Inflammatory macrophage (primary cell): ENCODE results near the gene ACBD5.
"Not testable (repeated sequence)": the region's sequence is repeated elsewhere in the genome, so short reads cannot be mapped to it uniquely, and the experiment has no call there.

ENCODE experiments used
- DNase-seq, 2 donors: peaks; one replicate each; pipeline ENCODE4 v3.0.0-alpha.2; 2020 to 2022

The ACBD5 gene

GRCh38 chr10:27237531-27237930 lies 3.1 kb downstream of the ACBD5 start:
- DNase-seq = not testable (repeated sequence)

DNA sequence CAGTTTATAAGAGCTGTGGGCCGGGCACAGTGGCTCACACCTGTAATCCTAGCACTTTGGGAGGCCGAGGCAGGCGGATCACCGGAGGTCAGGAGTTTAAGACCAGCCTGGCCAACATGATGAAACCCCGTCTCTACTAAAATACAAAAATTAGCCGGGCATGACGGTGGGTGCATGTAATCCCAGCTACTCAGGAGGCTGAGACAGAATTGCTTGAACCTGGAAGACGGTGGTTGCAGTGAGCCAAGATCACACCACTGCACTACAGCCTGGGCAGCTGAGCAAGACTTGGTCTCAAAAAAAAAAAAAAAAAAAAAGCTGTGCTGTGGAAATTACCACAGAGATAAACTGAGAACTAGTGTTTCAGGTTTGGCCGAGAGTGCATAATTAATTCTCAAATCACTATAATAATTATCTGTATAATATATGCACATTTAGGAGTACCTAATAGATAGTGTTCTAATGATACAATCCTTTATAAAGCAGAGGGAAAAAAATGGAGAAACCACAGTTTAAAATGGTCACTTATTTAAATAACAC lies 3.9 kb downstream of the ACBD5 start:
- DNase-seq = not testable (repeated sequence)

DNA sequence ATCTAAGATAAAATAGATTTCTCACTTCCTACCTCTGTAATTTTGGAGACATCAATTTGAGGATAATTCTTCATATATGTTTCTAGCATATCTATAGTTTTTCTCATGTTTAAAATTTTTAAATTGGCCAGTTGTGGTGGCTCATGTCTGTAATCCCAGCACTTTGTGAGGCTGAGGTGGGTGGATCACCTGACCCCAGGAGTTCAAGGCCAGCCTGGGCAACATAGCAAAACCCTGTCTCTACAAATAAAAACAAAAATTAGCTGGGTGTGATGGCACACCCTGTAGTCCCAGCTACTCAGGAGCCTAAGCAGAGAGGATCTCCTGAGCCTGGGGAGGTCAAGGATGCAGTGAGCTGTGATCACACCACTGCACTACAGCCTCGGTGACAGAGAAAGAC lies 4.9 kb downstream of the ACBD5 start:
- no peak for DNase-seq

GRCh38 chr10:27230022-27230421 lies 10.6 kb downstream of the ACBD5 start:
- no peak for DNase-seq

DNA sequence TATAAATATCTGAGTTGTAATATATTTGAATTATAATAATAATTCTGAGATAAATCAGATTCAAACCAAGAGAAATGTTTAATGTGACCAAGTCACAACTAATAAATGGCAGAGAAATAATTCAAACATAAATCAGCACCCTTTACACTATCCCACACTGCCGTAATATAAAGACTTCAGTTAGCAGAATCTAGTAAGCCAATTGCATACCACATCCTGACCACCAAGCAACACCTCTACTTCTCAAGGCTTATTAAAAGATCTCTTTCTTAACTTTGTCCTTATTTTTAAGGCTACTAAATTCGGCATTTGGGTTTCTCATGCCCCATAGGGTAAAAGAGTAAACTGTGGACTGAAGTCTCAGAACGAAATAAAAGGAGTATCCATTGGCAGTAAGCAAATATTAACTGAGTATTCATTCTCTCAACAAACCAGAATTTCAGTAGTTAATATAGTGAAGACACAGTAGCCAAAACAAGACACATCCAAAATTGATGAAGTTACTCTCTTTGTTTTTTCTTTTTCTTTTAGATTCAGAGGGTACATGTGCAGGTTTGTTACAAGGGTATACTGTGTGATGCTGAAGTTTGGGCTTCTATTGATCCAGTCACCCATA lies 14.8 kb downstream of the ACBD5 start:
- no peak for DNase-seq

DNA sequence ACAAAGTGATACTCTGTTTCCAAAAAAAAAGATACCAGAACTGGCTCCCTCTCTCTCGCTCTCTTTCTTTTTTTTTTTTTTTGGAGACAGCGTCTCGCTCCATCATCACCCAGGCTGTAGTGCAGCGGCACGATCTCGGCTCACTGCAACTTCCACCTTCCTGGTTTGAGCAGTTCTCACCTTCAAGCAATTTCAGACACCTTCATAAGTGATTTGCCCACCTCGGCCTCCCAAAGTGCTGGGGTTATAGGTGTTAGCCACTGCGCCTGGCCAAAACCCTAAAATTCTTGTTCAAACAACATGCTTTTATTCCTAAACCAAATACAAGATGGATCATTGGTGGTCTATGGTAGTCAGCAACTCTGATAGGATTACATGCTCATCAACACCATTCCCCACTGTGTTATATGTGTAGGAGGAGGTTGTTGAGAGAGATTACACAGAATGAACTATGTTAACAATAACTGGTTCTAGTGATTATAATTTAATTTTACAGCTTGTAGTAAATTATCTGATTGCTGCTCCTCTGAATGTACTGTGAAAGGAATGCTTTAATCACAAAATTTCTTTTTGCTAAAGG lies 15.5 kb downstream of the ACBD5 start:
- DNase-seq = no peak

- peak; percentile 30 to 37 for DNase-seq
Observed at GRCh38 chr10:27223964-27224363, 16.6 kb downstream of the ACBD5 start.

- DNase-seq = no peak
Observed at GRCh38 chr10:27207350-27207749, 33.2 kb downstream of the ACBD5 start.

GRCh38 chr10:27203806-27204205 lies 36.8 kb downstream of the ACBD5 start:
- no peak for DNase-seq

DNA sequence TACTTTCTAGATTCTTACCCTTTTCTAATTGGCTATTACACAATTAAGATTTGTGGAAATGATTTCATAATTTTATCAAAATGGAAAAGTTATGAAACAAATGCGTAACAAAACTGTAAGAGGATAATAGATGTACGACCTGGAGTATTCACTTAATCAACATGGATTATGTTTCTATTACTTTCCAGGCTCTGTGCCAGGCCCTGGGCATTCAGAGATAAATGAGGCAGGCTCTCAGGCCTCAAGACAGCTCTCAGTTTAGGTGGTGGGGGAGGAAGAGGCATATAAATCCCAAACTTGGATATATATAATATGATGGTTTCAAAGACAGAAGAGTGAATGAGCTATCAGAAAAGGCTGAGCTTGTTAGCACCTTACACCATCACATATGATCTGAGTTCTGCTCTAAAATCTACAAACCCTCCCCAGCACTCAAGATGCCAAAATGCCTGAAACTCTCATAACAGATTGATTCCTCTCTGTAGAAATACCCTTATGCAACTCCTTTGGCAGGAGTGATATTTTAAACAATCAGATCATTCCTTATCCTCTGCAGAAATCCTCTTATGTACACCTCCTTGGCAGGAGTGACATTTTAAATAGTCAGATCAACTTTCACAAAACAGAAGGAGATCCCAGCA lies 42.5 kb downstream of the ACBD5 start:
- DNase-seq = no peak

DNA sequence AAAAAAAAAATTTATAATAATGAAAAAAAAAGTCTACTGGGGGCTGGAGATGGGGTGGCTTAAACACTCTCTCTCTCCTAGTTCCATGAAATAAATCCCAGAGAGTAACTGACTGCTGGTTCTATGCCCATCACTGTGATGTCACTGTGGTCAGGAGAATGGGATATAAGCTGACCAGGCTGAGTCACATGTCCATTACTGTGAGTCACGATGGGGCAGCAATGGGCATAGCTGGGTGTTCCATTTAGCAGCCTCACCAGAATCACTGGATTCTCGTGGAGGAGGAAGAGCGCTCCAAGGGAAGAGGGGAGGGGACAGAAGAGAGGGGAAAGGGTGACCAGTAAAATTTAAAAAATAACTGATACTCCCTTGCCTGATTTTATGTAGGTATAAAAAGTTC lies 48.3 kb downstream of the ACBD5 start:
- DNase-seq = peak; percentile 45 to 58

GRCh38 chr10:27190508-27190907 lies 50.1 kb downstream of the ACBD5 start:
- no peak for DNase-seq

- no peak for DNase-seq
Observed at GRCh38 chr10:27188897-27189296, 51.7 kb downstream of the ACBD5 start.

DNA sequence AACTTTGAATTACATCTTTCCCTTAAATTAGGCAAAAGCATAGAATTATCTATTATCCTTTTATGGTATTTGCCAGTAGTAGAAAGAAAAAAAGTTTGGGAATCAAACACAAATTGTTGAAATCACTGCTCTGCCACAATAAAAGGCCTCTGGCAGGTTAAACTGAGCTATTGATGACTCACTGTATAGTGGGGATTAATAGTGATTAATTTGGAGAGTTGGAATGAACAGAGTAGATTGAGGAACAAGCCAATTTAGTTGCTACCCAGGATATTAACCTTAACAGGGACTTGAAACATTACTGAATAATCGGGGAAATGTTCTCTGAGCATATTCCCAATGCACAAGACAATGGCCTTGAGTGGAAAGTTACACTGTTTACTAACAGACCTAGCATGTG lies 52.3 kb downstream of the ACBD5 start:
- DNase-seq = no peak

DNA sequence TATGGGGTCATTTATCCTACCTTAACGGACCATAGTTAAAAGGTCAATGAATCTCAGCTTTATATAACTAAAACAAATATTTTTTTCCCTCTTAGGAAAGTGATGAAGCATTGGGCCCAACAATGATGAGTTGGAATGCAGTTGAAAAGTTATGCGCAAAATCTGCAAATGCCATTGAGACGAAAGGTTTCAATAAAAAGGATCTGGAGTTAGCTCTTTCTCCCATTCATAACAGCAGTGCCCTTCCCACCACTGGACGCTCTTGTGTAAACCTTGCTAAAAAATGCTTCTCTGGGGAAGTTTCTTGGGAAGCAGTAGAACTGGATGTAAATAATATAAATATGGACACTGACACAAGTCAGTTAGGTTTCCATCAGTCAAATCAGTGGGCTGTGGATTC lies 70.7 kb downstream of the ACBD5 start:
- DNase-seq = no peak

DNA sequence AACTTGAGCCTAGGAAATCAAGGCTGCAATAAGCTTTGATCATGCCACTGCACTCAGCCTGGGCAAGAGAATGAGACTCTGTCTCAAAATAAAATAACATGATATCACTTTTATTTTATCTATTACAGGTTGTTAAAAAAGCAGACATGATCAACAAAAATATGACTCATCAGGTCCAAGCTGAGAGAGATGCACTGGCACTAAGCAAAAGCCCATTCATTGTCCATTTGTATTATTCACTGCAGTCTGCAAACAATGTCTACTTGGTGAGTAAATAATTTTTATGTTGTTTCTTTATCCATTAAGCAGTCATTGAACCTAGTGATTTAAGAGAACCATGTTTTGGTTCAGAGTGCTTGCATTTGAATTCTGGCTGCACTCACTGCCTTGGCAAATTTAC lies 82.2 kb downstream of the ACBD5 start:
- DNase-seq = no peak

GRCh38 chr10:27157150-27157549 lies 83.4 kb downstream of the ACBD5 start:
- DNase-seq = no peak

- DNase-seq = not testable (repeated sequence)
Observed at GRCh38 chr10:27156566-27156965, 84.0 kb downstream of the ACBD5 start.

- DNase-seq = peak; percentile 96 to 98
Observed at GRCh38 chr10:27155066-27155754, 85.4 kb downstream of the ACBD5 start, which contains the start of gene MASTL. MASTL (plus strand) TSS chr10:27155352; CDS start chr10:27155427, 75 bp downstream.

GRCh38 chr10:27153845-27154193 lies 86.8 kb downstream of the ACBD5 start:
- peak; percentile 14 to 31 for DNase-seq

- DNase-seq = no peak
Observed at GRCh38 chr10:27153329-27153728, 87.3 kb downstream of the ACBD5 start.

GRCh38 chr10:27152687-27153086 lies 87.9 kb downstream of the ACBD5 start:
- no peak for DNase-seq

DNA sequence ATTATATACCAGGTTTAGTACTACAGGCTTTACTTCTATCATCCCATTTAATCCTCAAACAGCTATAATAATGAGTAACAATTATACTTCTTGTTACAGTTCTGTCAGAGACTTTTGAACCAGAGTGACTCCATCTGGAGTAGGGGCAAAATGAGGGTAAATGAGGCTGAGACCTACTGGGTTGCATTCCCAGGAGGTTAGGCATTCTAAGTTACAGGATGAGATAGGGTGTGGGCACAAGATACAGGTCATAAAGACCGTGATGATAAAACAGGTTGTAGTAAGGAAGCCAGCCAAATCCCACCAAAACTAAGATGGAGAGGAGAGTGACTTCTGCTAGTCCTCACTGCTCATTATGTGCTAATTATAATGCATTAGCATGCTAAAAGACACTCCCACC lies 90.3 kb downstream of the ACBD5 start:
- no peak for DNase-seq
